ENCODE measurements around the gene NAT9.

GRCh38 chr17:74822939-74823367 lies 46.8 kb upstream of the NAT9 start:
- no peak for TF ChIP-seq POLR2A (IDR thresholded peaks at IDR 0.05)
- TF ChIP-seq CTCF (IDR thresholded peaks at IDR 0.05), result no peak
- peak in 1 of 2 donors; percentile 63 for TF ChIP-seq EP300 (IDR thresholded peaks at IDR 0.05)

Data from tibial nerve (tissue), 4 donors.